ENCODE measurements around the gene RNF151.
A peak's percentile ranks its signal among the peaks of the same experiment; 100 is the strongest.

Gene RNF151

GRCh38 chr16:1981398-1981836, 14.8 kb downstream of the RNF151 start, which contains the start of gene NOXO1:
NOXO1 (minus strand) TSS chr16:1981469; CDS start chr16:1981179, 290 bp downstream.
- H3K4me3 ChIP-seq (ENCODE audit: low read depth, low read length), result no peak within 1 kb of the TSS
- TF ChIP-seq CTCF (IDR thresholded peaks at IDR 0.05; ENCODE audit: low read depth, low read length), result no peak
- TF ChIP-seq MAX (IDR thresholded peaks at IDR 0.05; ENCODE audit: low read depth, low read length), result no peak
- TF ChIP-seq MYC (IDR thresholded peaks at IDR 0.05; ENCODE audit: low read depth, low read length), result no peak
- no peak for TF ChIP-seq POLR2A (IDR thresholded peaks at IDR 0.05; ENCODE audit: extremely low read depth, insufficient read length)

GRCh38 chr16:1982013-1982433, 15.4 kb downstream of the RNF151 start:
- no peak for TF ChIP-seq CTCF (IDR thresholded peaks at IDR 0.05; ENCODE audit: low read depth, low read length)
- no peak for TF ChIP-seq MYC (IDR thresholded peaks at IDR 0.05; ENCODE audit: low read depth, low read length)
- TF ChIP-seq MAX (IDR thresholded peaks at IDR 0.05; ENCODE audit: low read depth, low read length), result no peak
- TF ChIP-seq POLR2A (IDR thresholded peaks at IDR 0.05; ENCODE audit: extremely low read depth, insufficient read length), result no peak
- no peak for DNase-seq (ENCODE audit: low read depth)
- no peak overlapping the region for H3K4me3 ChIP-seq (ENCODE audit: low read depth, low read length)

More at GRCh38 chr16:1981398-1981836, 14.8 kb downstream of the RNF151 start, which contains the start of gene NOXO1:
- no peak for DNase-seq (ENCODE audit: low read depth)

GRCh38 chr16:1982991-1983543, 16.4 kb downstream of the RNF151 start:
- no peak overlapping the region for H3K4me3 ChIP-seq (ENCODE audit: low read depth, low read length)
- no peak for DNase-seq (ENCODE audit: low read depth)
- no peak for TF ChIP-seq CTCF (IDR thresholded peaks at IDR 0.05; ENCODE audit: low read depth, low read length)
- TF ChIP-seq MAX (IDR thresholded peaks at IDR 0.05; ENCODE audit: low read depth, low read length), result no peak
- TF ChIP-seq POLR2A (IDR thresholded peaks at IDR 0.05; ENCODE audit: extremely low read depth, insufficient read length), result no peak
- no peak for TF ChIP-seq MYC (IDR thresholded peaks at IDR 0.05; ENCODE audit: low read depth, low read length)

GRCh38 chr16:1983544-1984346, 17.1 kb downstream of the RNF151 start, which contains the start of gene GFER:
GFER (plus strand) TSS chr16:1984193; CDS start chr16:1984219, 26 bp downstream.
- DNase-seq (ENCODE audit: low read depth), result peak; percentile 93
- no peak for TF ChIP-seq CTCF (IDR thresholded peaks at IDR 0.05; ENCODE audit: low read depth, low read length)
- 0 out of 2 replicates have a peak, but pooled peaks have one; percentile 7 for TF ChIP-seq MAX (IDR thresholded peaks at IDR 0.05; ENCODE audit: low read depth, low read length)
- TF ChIP-seq POLR2A (IDR thresholded peaks at IDR 0.05; ENCODE audit: extremely low read depth, insufficient read length), result peak; percentile 70
- TF ChIP-seq MYC (IDR thresholded peaks at IDR 0.05; ENCODE audit: low read depth, low read length), result peak; percentile 66; the same call in 1 of the 2 replicates
- peak within 1 kb of the TSS; percentile 68 for H3K4me3 ChIP-seq (ENCODE audit: low read depth, low read length)

- DNase-seq (ENCODE audit: low read depth), result no peak
- peak overlapping the region; percentile 68 for H3K4me3 ChIP-seq (ENCODE audit: low read depth, low read length)
Measured at GRCh38 chr16:1984347-1985225, 17.9 kb downstream of the RNF151 start.

More at GRCh38 chr16:1984347-1985225, 17.9 kb downstream of the RNF151 start:
- TF ChIP-seq MYC (IDR thresholded peaks at IDR 0.05; ENCODE audit: low read depth, low read length), result no peak
- TF ChIP-seq MAX (IDR thresholded peaks at IDR 0.05; ENCODE audit: low read depth, low read length), result no peak
- no peak for TF ChIP-seq POLR2A (IDR thresholded peaks at IDR 0.05; ENCODE audit: extremely low read depth, insufficient read length)
- TF ChIP-seq CTCF (IDR thresholded peaks at IDR 0.05; ENCODE audit: low read depth, low read length), result no peak
